GM21423 (cell line): ENCODE measurements around the gene ADGRG2.
A peak's percentile ranks its signal among the peaks of the same experiment; 100 is the strongest.
"Not testable (repeated sequence)": the region's sequence is repeated elsewhere in the genome, so short reads cannot be mapped to it uniquely, and the experiment has no call there.

Source experiments
- ATAC-seq: cut with Tn5 transposase; IDR thresholded peaks from one replicate; pipeline ENCODE4 v1.9.1; 2021; ENCODE audit warnings: mild to moderate bottlenecking, moderate library complexity; ENCODE audit not compliant: unreplicated experiment

The ADGRG2 gene

GRCh38 chrX:19007011-19007410 lies 115.3 kb downstream of the ADGRG2 start:
- ATAC-seq = no peak

DNA sequence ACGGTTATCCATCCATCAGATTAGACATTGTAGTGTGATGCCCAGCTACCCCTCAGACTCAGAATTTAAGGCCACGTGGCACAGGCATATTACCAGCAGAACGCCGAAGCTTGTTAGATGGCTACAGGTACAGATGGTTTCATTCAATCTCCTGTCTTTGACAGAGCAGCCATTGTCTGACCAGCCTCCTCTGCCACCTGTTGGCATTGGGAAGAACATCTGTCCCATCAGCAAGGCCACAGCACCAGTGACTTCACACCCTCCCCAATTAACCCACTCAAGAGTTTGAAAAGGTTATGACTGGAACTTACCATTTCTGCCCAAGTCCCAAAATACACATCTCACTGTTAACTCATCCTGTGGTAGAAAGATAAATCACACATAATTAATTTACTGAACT lies 116.4 kb downstream of the ADGRG2 start:
- ATAC-seq = no peak

DNA sequence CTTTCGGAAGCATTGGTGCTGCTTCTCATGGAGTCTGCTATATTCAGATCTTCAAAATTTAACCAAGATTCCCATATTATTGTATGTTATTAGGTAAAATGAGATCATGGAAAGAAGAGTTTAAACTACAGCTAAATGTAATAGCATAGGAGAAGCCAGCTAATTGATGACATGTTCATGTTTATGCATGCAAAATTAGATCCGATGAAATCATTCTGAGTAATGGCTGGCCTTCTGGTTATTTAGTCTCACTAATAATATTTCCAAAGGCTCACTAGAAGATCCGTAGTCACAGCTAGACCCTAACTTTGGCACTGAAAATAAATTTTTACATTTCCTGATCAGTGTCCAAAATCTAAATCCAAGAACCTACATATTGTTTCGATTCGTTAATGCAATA lies 118.5 kb downstream of the ADGRG2 start:
- ATAC-seq = no peak

- no peak for ATAC-seq
These were observed 123.6 kb downstream of the ADGRG2 start for GRCh38 chrX:18998653-18999052.

DNA sequence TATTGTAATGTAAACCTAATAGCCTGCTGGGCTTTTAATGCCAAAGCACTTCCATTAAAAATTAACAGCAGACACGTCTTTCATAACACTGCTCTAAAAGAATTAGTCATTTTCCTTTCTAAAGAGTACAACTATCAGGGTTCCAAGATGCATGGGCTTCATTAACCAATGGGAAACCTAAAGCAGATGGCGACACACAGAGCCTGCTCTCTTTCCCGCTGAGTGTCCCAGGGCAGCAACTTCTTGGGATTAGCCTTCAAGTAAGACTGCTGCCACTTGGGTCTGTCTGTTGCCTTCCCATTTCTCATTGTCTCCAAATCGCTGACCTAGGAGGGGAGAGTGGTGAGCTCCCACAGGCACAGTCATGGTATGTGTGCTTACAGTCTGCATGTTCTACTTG lies 124.4 kb downstream of the ADGRG2 start:
- ATAC-seq = no peak

GRCh38 chrX:18996536-18996935 lies 125.7 kb downstream of the ADGRG2 start:
- ATAC-seq = no peak

GRCh38 chrX:18995221-18995620 lies 127.0 kb downstream of the ADGRG2 start:
- no peak for ATAC-seq

DNA sequence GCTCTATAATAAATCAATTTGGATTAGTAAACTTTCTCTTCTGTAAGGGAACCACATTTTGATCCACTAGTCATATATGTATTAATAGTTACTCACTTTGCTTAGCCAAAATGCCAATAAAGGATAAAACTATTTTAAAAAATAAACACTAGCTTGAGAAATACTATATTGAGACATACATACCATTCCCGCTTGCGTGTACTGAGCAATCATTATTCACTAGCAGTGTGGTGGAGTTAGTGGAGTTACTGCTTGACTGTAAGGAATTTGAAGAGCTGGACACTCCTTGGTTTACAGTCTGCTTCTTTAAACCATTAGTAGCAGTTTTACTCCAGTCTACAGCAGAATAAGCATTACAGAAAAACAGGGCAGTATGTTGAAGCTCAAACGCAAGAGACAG lies 127.6 kb downstream of the ADGRG2 start:
- no peak for ATAC-seq

DNA sequence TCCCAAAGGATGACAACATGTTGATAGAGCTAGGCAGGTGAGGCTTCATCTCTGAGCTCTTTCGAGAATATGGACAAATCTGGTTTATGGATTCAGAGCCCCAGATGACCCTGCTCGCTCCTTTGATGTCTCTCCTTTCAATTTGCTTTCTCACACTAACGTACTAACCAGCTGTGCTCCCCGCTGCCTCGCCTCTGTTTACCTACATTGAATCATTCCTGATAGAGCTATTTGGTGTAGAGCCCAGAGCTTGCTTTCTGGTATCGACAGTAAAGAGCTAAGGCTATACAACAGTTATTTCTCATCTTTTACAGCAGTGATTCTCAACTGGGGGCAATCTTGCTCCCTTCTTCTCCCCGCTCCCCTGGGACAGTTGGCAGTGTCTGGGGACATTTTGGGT lies 129.4 kb downstream of the ADGRG2 start:
- no peak for ATAC-seq

DNA sequence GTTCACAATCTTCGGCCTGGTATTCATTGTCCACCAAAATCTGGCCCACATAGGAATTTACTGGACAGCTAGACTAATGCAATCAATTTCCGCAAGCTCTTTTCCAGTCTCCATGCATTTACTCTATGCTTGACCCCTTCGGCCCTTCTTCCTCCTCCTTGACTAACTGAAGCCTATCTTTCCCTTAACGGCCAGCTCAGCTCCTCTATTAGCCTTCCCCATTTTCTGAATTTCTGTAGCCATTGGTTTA lies 137.2 kb downstream of the ADGRG2 start:
- ATAC-seq = no peak

GRCh38 chrX:18984381-18985185 lies 137.7 kb downstream of the ADGRG2 start:
- peak; percentile 83 for ATAC-seq

- peak; percentile 43 for ATAC-seq
These were observed 138.4 kb downstream of the ADGRG2 start, which contains the start of gene PHKA2 for GRCh38 chrX:18983666-18984380. TSS of gene PHKA2 (minus strand) at chrX:18984114. CDS start at chrX:18983932, 182 bp downstream.

- no peak for ATAC-seq
These were observed 141.0 kb downstream of the ADGRG2 start for GRCh38 chrX:18981124-18981807.

- not testable (repeated sequence) for ATAC-seq
These were observed 142.0 kb downstream of the ADGRG2 start for GRCh38 chrX:18980262-18980661.

- ATAC-seq = no peak
These were observed 147.3 kb downstream of the ADGRG2 start for GRCh38 chrX:18974993-18975392.

GRCh38 chrX:18973527-18974192 lies 148.6 kb downstream of the ADGRG2 start:
- no peak for ATAC-seq

- no peak for ATAC-seq
These were observed 150.8 kb downstream of the ADGRG2 start for GRCh38 chrX:18971506-18971905.

DNA sequence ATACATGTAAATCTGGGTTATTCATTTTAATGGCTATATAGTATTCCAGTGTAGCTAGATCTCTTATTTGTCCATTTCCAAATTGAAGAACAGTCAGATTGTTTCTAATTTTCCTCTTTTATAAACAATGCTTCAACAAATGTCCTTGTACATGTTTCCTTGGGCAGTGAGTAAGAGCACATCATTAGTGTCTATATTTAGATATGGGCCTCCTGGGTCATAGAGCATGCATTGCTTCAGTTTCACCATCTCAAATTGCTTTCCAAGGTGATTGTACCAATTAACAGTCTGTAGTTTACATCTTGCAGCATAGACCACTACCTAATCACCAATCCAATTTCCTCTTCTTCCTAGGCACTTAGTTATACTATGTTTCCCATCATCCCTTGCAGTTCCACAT lies 151.8 kb downstream of the ADGRG2 start:
- ATAC-seq = no peak

DNA sequence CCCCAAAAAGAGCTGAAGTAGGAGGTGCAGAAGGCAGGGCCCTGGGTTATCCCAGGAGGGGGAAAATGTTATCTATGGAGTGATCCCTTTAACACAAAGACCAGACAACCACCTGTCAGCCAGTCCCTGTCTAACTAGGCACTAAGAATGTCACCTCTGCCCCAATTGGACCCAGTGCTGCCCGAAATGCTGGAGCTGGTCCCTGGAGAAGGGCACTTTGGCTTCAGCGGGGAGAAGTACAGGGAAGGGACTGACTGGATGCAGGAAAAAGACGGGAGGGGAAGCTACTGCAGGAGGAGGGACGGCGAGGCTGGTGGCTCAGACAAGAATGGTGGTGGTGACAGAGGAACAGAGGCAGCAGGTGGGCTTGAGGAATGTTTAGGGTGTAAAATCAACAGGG lies 155.6 kb downstream of the ADGRG2 start:
- no peak for ATAC-seq

- no peak for ATAC-seq
These were observed 157.4 kb downstream of the ADGRG2 start for GRCh38 chrX:18964901-18965300.

DNA sequence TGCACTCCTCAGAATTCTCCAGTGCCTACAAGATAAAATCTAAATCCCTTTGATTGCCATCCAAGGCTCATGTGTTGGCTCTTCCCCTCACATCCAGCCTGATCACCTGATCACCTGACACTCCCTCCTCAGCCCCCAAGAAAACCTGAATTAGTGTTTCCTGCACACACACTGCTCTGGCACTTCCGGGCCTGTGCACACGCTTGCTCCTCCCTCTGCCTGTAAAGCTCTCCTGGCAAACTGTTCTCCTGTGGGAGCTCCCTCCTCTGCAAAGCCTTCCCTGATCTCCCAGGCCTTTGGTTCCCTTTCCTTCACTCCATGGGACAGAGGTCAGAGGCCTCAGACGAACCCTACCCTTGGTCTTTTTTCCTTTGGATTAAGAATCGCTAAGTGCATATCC lies 158.2 kb downstream of the ADGRG2 start:
- no peak for ATAC-seq
